NCI-H1092 (cell line): ENCODE measurements around the gene MLN.

ENCODE experiments used
- DNase-seq: peaks from one replicate; lab custom pipeline; 2025; lab: John Stamatoyannopoulos, UW

MLN gene

GRCh38 chr6:33788694-33789549 is 14.9 kb downstream of the MLN start, which contains the start of gene LEMD2:
LEMD2 (minus strand) TSS chr6:33789130; CDS start chr6:33789116, 14 bp downstream.
- DNase-seq, result peak; percentile 81

GRCh38 chr6:33787954-33788693 is 15.7 kb downstream of the MLN start:
- DNase-seq, result no peak

GRCh38 chr6:33787346-33787953 is 16.4 kb downstream of the MLN start:
- no peak for DNase-seq

- no peak for DNase-seq
Observed at GRCh38 chr6:33786736-33787135, 17.1 kb downstream of the MLN start.

DNA sequence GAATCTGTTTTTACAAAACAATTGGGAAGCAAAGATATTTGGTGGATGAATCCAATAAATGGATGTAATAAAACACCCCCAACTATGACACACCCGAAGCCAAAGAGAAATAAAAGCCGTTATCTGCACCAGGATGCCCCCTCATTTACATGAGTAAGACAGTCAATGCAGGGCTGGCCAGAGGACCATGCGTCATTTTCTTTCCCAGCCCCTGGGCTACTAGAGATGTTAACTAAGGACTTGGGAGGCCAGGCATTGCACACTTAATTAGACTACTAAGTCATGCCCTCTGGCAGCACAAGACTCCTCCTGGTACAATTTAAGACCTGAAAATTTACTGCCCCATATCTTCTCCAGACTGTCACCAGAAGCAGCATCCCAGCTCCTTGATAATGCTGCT is 18.0 kb downstream of the MLN start:
- DNase-seq, result no peak

DNA sequence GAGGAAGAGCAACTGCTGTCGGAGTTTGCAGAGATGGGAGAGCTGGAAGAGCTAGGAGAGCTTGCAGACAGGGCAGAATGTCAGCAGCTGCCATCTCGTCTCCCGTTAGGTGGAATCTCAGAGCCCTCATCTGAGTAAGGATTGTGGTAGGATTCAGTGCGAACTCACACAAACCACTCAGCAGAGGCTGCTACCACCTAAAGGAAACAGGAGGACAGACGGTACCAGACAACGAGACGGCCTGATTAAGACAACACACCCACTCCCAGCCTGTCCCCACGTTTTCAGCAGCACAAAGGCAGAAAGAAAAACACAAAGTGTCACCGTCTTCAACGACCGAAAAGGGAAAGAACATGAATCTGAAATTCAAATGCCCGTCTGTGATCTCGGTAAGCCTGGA is 19.0 kb downstream of the MLN start:
- no peak for DNase-seq

- no peak for DNase-seq
Observed at GRCh38 chr6:33783781-33784520, 19.9 kb downstream of the MLN start.

DNA sequence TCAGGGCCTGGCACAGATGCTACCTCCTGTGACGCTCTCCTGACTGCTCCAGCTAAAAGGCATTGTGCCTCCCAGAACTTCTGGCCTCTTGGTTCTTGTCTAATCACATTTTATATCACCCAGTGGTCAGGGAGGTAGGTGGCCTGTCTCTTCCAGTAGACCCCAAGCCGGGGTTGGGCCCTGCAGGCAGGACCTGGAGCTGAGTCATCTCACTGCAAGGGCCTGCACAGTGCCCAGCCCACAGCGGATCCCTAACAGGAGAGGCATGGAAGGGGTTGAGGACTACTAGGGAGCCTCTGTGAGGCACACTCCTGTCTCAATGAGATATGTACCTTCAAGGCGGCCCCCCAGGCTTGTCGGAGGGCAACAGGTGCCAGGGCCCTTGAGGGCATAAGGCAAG is 21.2 kb downstream of the MLN start:
- DNase-seq, result no peak

- no peak for DNase-seq
Observed at GRCh38 chr6:33781131-33781975, 22.4 kb downstream of the MLN start.

GRCh38 chr6:33779895-33780294 is 23.9 kb downstream of the MLN start:
- no peak for DNase-seq

DNA sequence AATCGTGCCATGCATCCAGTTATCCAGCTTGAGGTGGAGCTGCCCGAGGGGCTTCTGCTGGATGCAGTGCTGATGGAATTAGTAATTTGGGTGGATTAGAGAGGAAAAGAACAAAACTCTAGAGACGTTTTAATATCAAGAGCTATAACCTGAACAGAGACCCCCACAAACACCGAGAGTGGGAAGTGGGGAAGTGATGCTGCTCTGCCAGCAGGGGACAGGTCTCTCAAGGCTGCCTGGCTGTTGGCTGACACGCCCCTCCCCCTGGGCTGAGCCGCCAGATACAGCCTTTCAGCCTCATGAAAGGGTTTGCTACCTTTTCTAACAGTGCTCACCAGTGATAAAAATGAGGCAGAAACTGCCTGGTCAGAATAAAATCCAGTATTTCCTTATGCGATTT is 24.5 kb downstream of the MLN start:
- DNase-seq, result no peak

DNA sequence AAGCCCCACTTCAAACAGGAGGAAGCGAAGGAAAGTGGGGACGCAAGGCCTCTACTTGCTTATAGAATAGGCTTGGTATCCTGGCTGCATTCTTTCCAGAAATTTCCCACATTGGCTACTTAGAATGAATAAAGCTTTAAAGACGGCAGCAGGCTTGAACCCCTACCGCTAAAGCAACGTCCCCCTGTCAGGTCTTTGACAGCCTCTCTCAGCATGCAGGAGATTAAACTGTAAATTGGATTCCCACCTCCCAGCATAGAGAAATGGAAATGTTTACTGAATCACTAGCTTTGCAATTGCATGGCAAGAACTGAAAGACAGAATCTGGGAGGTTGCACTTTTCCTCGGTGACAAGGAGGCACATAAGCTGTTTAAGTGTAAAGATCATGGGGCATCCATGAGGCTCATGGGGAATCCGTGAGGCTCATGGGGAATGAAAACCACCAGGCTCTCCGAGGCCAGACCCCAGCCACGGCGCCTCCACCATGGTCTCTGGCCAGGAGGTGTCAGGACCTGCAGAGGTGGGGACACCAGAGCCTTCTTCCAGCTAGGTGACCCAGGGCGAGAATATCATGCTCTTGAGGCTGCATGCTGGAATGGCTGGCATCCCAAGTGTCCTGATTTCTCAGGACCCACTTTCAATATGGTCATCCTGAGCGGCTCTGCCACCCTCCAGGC is 25.2 kb downstream of the MLN start:
- no peak for DNase-seq

DNA sequence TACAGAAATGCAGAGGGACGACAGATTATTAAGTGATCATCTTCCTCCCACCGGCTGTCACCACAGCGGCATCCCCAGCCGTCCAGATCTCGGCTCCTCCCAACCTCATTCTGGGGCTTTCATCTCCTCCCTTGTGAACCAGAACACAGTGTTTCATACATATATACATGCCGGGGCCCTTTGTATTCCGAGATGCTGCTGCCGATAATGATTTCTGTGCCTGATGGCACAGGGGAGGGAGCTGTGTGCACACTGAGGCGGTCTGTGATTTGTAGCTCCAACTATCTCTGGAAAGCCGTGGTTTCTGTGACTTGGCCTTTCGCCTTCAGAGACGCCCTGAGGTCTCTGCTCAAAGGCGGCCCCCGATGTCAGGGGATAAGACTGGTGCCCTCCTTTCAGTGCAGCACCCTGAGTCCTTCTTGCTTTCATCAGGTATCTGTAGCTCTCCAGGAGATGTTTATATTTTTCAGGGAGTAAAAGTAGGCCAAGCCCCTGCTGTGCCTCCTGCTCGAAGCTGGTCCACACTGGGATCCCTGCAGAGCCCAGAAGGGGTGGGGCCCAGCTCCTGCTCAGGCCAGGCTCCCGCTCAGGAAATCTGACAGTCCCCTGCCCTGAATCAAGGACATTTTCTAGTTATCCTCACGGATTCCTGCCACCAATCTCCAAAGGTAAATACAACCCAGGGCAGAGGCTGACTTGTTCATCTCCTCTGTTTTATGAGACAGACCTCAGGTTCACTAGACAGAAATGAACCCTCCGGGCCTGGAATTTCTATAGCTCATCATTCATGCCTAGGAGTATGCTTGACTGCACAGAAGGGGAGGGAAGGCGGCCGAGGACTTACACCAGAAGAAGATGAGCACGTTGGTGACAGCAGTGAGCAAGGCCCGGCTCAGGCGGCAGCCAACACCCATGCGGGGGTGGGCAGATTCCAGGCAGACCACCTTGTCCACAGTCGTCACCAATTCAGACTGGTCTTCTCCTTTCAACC is 26.1 kb downstream of the MLN start:
- no peak for DNase-seq

DNA sequence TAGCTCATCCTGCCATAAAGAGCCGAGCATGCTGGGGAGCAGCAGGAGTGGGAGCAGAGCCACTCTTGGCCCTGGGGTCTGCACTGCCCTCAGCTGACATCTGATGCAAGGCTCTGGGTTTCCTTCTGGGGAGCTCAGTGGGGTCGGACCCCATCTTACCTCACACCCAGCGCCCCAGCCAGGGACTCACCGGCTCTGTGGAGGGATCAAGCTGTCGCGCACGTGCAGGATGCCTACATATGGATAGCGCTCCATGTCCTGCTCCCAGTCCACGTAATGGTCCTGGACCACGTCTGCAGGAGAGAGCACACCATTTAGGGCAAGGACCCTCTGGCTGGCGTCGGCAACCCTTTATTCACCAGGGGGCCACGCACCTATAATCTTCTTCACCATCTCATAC is 27.0 kb downstream of the MLN start:
- DNase-seq, result no peak

GRCh38 chr6:33776186-33776585 is 27.6 kb downstream of the MLN start:
- DNase-seq, result no peak

DNA sequence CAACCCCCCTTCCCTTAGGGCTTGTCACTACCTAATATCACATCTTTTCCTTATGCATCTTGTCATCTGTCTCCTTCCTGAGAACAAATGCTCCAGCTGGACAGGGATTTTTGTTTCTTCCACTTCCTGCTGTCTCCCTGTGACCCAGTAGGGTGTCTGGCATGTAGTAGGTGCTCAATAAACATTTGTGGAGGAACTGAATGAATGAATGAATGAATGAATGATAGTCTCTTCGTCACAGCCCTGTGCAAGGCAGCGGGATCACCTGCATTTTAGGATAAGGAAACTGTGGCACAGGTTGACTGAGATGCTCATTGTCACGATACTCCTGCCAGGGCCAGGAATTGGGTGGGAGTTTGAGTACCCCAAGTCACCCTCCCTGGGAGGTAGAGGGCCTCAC is 29.0 kb downstream of the MLN start:
- no peak for DNase-seq

GRCh38 chr6:33772902-33773472 is 30.8 kb downstream of the MLN start:
- DNase-seq, result no peak

- DNase-seq, result no peak
Observed at GRCh38 chr6:33772082-33772830, 31.5 kb downstream of the MLN start.
